Fibroblast of skin of back (primary cell): ENCODE measurements around the gene NMB.

Experiments used
- DNase-seq: peaks from one replicate; pipeline ENCODE4 v3.0.0-alpha.2; 2013

The NMB gene

DNA sequence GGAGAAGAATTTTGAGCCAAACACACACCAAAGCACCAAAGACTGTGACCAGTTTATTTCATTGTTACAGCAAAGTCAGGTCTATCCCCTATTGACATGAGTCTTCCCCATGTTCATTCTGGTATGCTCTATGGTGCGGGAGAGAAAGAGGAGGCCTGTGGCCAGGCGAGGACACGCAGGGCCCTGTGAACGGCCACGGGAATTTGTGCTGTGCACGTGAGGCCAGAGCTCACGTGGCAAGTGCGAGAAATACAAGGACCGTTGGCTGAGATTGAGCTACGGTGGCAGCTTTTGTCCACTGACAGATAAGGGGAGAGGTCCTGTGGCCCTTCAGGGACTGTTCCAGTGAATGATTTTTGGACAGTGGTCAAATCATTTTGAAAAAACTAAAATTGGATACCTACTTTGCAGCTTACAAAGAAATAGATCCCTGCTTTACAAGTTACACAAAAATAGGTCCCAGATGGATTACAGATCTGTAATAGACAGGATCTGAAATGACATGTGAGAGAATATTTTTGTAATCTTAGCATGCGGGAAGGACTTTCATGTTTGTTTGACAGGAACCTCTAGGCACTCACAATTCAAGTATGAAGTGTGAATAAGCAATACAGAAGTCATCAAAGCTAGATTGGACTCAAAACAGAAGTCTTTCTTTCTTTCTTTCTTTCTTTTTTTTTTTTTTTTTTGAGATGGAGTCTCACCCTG, 48.0 kb downstream of the NMB start:
- DNase-seq, result no peak

DNA sequence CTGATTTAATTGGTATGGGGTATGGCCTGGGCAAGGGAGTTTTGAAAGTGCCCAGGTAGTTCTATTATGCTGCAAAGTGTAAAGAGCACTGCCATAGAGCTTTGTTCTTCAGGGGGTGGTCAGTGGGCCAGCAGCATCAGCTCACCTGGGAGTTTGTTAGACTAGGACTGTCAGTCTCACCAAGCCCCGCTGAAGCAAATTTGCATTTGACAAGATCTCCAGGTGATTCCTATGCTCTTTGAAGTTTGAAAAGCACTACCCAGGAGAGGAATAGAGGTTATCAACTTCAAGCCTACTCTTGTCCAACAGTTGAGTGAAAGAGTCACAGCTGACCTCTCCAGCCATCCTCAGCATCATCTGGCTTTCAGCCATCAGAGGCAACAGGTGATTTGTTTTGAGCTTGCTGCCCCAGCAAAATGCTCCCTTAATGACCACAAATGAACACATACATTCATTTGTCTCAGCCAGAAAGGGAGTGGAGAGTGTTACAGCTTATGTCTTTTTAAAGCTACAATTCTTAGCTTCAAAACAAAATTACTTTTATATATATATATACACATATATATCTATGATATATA, 49.2 kb downstream of the NMB start:
- no peak for DNase-seq

DNA sequence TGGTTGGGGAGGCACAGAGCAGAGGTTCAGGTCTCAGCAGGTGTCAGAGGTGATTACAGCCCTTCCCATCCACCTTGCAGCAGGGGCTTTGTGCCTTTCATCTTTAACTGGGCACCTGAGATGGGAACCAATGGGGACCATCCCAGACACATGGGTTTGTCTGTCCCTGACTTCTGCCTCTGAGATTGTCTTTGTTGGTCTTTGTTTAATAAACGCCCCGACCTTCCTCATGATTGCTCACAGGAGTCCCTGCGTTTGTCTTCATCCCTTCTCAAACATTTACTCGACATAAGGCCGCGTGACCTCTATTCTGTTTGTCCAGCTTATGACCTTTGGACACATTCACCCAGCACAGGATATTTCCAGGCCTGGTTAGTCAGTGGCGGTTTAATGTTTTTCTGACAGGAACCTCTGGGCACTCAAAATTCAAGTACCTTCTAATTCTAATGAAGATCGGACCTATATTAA, 51.3 kb downstream of the NMB start:
- no peak for DNase-seq

DNA sequence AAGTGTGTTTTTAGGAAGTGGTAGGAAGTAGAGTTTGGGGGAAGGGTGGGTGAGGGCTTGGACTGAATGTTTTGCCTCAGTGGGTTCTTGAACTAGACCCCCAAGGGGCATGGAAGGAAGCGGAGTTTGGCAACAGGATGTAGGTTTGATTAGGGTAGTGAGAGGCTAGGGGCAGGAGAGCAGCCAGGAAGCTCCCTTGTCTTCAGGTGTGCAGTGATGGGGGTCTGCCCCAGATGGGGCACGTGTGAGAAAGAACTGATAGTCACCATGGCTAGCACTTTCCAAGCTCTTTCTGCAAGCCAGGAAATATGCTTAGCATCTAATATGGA, 52.5 kb downstream of the NMB start:
- no peak for DNase-seq
